Fibroblast of mammary gland (primary cell): Measurements from ENCODE around the gene ITPKC.

Source experiments
- DNase-seq: peaks from one replicate; pipeline ENCODE4 v3.0.0-alpha.2; 2010; ENCODE audit warnings: low read depth
- H3K4me3 ChIP-seq: 2 replicates; pipeline ENCODE4 v1.5.1; 2011; ENCODE audit warnings: low read depth, mild to moderate bottlenecking, low read length, moderate library complexity; ENCODE audit not compliant: control insufficient read depth
- CTCF ChIP-seq: conservative IDR thresholded peaks from 2 replicates; pipeline ENCODE4 v1.5.1; 2011; ENCODE audit warnings: low read depth, low read length, inconsistent platforms; ENCODE audit not compliant: control insufficient read depth, insufficient read depth

ITPKC gene

GRCh38 chr19:40673397-40673796 is 43.5 kb upstream of the ITPKC start:
- TF ChIP-seq CTCF = no peak
- H3K4me3 ChIP-seq = no peak overlapping the region
- no peak for DNase-seq

- no peak overlapping the region for H3K4me3 ChIP-seq
- TF ChIP-seq CTCF = no peak
- no peak for DNase-seq
These were observed 42.6 kb upstream of the ITPKC start for GRCh38 chr19:40674291-40674690.

- TF ChIP-seq CTCF = no peak
- no peak for DNase-seq
- no peak overlapping the region for H3K4me3 ChIP-seq
These were observed 39.8 kb upstream of the ITPKC start for GRCh38 chr19:40677156-40677555.

- no peak for TF ChIP-seq CTCF
- DNase-seq = no peak
- H3K4me3 ChIP-seq = no peak overlapping the region
These were observed 35.9 kb upstream of the ITPKC start for GRCh38 chr19:40681039-40681438.

GRCh38 chr19:40682431-40682964 is 34.4 kb upstream of the ITPKC start:
- DNase-seq = no peak
- TF ChIP-seq CTCF = no peak
- no peak overlapping the region for H3K4me3 ChIP-seq

GRCh38 chr19:40683437-40683836 is 33.5 kb upstream of the ITPKC start:
- no peak for DNase-seq
- H3K4me3 ChIP-seq = no peak overlapping the region
- no peak for TF ChIP-seq CTCF

GRCh38 chr19:40684280-40684679 is 32.6 kb upstream of the ITPKC start:
- no peak for TF ChIP-seq CTCF
- no peak for DNase-seq
- H3K4me3 ChIP-seq = no peak overlapping the region
